Keratinocyte (primary cell): ENCODE results near the gene GSTT4.
"Not testable (repeated sequence)": the region's sequence is repeated elsewhere in the genome, so short reads cannot be mapped to it uniquely, and the experiment has no call there.

ENCODE experiments used
- CTCF ChIP-seq, 3 experiments: IDR thresholded peaks in 1 of 3; conservative IDR thresholded peaks in 1 of 3; optimal IDR thresholded peaks in 1 of 3; 2 replicates in 2 of 3; 3 replicates in 1 of 3; pipeline versions ENCODE3 to v1.5.1; 2011; ENCODE audit warnings: low read length in 3 of 3, mild to moderate bottlenecking in 3 of 3, moderate library complexity in 2 of 3, control low read depth in 1 of 3, inconsistent platforms in 1 of 3; ENCODE audit not compliant: insufficient read depth in 2 of 3; ENCODE audit errors: extremely low read depth in 1 of 3
- EZH2 ChIP-seq: IDR thresholded peaks from one replicate; pipeline ENCODE4 v1.6.1; 2012; ENCODE audit warnings: inconsistent platforms, mild to moderate bottlenecking, low read length, moderate library complexity

GRCh38 chr22:23986089-23986488 is 19.2 kb downstream of the GSTT4 start:
- not testable (repeated sequence) for TF ChIP-seq CTCF (optimal IDR thresholded peaks at IDR 0.05 in 1 of 3, IDR thresholded peaks at IDR 0.05 in 1 of 3, conservative IDR thresholded peaks at IDR 0.05 in 1 of 3; ENCODE audit: extremely low read depth in 1 of 3, insufficient read depth in 2 of 3, low read length in 3 of 3); EZH2
